Measurements from ENCODE around the gene ATP6V1G1. TPM values are rescaled to one million over a fixed set of nuclear protein-coding genes. Genes with fewer than 3 reads are reported as not detected.

ATP6V1G1 gene
- total and polyA plus RNA-seq, 2 donors (not counting 1 experiment from before 2014, with no cell fraction given) = 86.8 to 150 TPM

DNA sequence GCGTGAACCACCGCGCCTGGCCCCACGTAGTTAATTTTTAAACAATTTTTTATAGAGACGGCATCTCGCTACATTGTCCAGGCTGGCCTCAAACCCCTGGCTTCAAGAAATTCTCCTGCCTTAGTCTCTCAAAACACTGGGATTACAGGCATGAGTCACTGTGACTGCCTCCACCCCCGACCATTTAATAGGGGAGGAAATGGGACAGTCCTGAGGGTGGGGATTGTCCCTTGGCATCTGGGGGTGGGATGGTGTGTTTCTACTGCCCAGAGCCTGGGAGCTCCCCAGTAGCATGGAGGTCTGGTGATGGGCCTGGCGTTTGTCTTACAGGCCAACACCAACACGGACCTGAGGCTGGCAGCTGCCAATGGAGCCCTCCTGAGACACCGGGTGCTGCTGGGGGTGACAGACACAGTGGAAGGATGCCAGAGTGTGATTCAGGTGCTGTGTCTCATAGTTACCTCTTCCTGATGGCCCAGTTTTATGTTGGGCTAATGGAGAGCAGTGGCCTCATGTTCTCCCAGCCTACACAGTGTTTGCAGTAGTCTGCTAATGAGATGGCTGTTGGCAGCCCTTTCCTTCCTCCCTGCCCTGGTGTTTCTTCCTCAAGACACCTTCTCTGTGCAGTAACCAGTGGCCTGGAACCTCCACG, 46.0 kb downstream of the ATP6V1G1 start:
- Mint-ChIP-seq H3K27ac (no peak overlapping the region), H3K4me1 (no peaks in the 10 kb centered on the region), H3K9me3 (ENCODE audit: insufficient read depth) (no peaks in the 10 kb centered on the region), H3K4me3 (no peak overlapping the region), H3K27me3 (no peaks in the 10 kb centered on the region)
- 96% methylated on average over 4 of the region's 11 CpGs for WGBS (ENCODE audit: insufficient coverage)
- H3K4me1 ChIP-seq (ENCODE audit: control insufficient read depth in 2 of 2, insufficient read depth in 2 of 2, low read length in 2 of 2) = no peaks in the 10 kb centered on the region
- intact Hi-C loops (cut with micrococcal nuclease) = no loop called here
- H3K27ac ChIP-seq (ENCODE audit: low read length in 2 of 2) = no peak overlapping the region
- no peak overlapping the region for H2AFZ ChIP-seq (ENCODE audit: insufficient read depth, low read depth, low read length, poor library complexity, severe bottlenecking)
- H3K27me3 ChIP-seq (replicated peaks in 1 of 4; ENCODE audit: control extremely low read depth in 1 of 4, control insufficient read depth in 3 of 4, insufficient read depth in 4 of 4, low read length in 3 of 4) = no peaks in the 10 kb centered on the region
- H3K4me3 ChIP-seq (ENCODE audit: control extremely low read depth in 1 of 5, extremely low read depth in 1 of 5, insufficient read depth in 1 of 5, low read depth in 2 of 5, low read length in 4 of 5) = no peak overlapping the region
- ChIA-PET POLR2A (no interaction called here), CTCF (interaction anchor here (0.5 to 0.7 kb wide), 2 partner anchors 42 to 93 kb away, joined by 3 to 4 read pairs; no protein-coding TSS in a partner anchor)
- H3K36me3 ChIP-seq (replicated peaks in 1 of 2; ENCODE audit: control extremely low read depth in 1 of 2, control insufficient read depth in 1 of 2, extremely low read depth in 1 of 2, insufficient read depth in 2 of 2, low read length in 1 of 2) = peaks cover 22 to 90% of the 10 kb centered on the region in 2 experiments
- no peaks in the 10 kb centered on the region for H3K79me2 ChIP-seq (ENCODE audit: control insufficient read depth, insufficient read depth, low read length)
- ATAC-seq (ENCODE audit: low read depth) (no peak), DNase-seq (no peak)
- no peaks in the 10 kb centered on the region for H3K9me3 ChIP-seq (ENCODE audit: control extremely low read depth in 1 of 3, control insufficient read depth in 2 of 3, insufficient read depth in 1 of 3, low read length in 2 of 3)
- no peak overlapping the region for H3K4me2 ChIP-seq (replicated peaks; ENCODE audit: low read depth, low read length, poor library complexity, severe bottlenecking)
- H3K9ac ChIP-seq (ENCODE audit: low read length) = no peak overlapping the region
- TF ChIP-seq EZH2 (IDR thresholded peaks at IDR 0.05; ENCODE audit: borderline replicate concordance, insufficient read depth, low read depth, low read length, poor library complexity, severe bottlenecking) = no peak
- TF ChIP-seq, protein P1, sequence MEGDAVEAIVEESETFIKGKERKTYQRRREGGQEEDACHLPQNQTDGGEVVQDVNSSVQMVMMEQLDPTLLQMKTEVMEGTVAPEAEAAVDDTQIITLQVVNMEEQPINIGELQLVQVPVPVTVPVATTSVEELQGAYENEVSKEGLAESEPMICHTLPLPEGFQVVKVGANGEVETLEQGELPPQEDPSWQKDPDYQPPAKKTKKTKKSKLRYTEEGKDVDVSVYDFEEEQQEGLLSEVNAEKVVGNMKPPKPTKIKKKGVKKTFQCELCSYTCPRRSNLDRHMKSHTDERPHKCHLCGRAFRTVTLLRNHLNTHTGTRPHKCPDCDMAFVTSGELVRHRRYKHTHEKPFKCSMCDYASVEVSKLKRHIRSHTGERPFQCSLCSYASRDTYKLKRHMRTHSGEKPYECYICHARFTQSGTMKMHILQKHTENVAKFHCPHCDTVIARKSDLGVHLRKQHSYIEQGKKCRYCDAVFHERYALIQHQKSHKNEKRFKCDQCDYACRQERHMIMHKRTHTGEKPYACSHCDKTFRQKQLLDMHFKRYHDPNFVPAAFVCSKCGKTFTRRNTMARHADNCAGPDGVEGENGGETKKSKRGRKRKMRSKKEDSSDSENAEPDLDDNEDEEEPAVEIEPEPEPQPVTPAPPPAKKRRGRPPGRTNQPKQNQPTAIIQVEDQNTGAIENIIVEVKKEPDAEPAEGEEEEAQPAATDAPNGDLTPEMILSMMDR (IDR thresholded peaks at IDR 0.05) = no peak
- H4K20me1 ChIP-seq (ENCODE audit: control insufficient read depth, insufficient read depth, low read length, poor library complexity, severe bottlenecking) = no peaks in the 10 kb centered on the region

DNA sequence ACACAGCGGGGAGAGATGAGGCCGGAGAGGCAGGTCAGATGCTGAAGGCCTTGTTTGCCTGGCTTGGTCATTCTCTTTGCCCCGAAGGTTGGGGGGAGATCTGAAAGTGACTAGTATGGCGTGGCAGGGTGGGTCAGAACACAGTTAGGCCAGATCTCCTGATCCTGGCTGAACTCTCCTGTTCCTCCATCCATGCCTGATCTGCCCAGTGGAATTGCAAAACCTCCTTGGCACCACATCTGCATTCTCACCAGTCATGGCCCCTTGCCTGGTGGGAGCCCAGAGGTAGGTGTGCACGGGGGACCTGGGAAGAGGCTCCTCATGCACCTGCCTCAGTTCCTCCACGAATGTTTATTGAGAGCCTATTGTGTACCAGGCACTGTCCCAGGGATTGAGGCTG, 46.8 kb downstream of the ATP6V1G1 start:
- H3K9me3 Mint-ChIP-seq (ENCODE audit: insufficient read depth) = no peaks in the 10 kb centered on the region
- Histone ChIP-seq H3K4me1 (ENCODE audit: control insufficient read depth in 2 of 2, insufficient read depth in 2 of 2, low read length in 2 of 2) (no peaks in the 10 kb centered on the region), H3K79me2 (ENCODE audit: control insufficient read depth, insufficient read depth, low read length) (no peaks in the 10 kb centered on the region), H3K9me3 (ENCODE audit: control extremely low read depth in 1 of 3, control insufficient read depth in 2 of 3, insufficient read depth in 1 of 3, low read length in 2 of 3) (no peaks in the 10 kb centered on the region), H3K27ac (ENCODE audit: low read length in 2 of 2) (no peak overlapping the region), H3K9ac (ENCODE audit: low read length) (no peak overlapping the region), H3K27me3 (replicated peaks in 1 of 4; ENCODE audit: control extremely low read depth in 1 of 4, control insufficient read depth in 3 of 4, insufficient read depth in 4 of 4, low read length in 3 of 4) (no peaks in the 10 kb centered on the region), H3K4me2 (replicated peaks; ENCODE audit: low read depth, low read length, poor library complexity, severe bottlenecking) (no peak overlapping the region), H3K36me3 (replicated peaks in 1 of 2; ENCODE audit: control extremely low read depth in 1 of 2, control insufficient read depth in 1 of 2, extremely low read depth in 1 of 2, insufficient read depth in 2 of 2, low read length in 1 of 2) (peaks cover 19 to 90% of the 10 kb centered on the region in 2 experiments), H2AFZ (ENCODE audit: insufficient read depth, low read depth, low read length, poor library complexity, severe bottlenecking) (no peak overlapping the region), H4K20me1 (ENCODE audit: control insufficient read depth, insufficient read depth, low read length, poor library complexity, severe bottlenecking) (no peaks in the 10 kb centered on the region), H3K4me3 (ENCODE audit: control extremely low read depth in 1 of 5, extremely low read depth in 1 of 5, insufficient read depth in 1 of 5, low read depth in 2 of 5, low read length in 4 of 5) (no peak overlapping the region)
- H3K4me3 Mint-ChIP-seq = no peak overlapping the region
- DNase-seq (no peak), ATAC-seq (ENCODE audit: low read depth) (no peak)
- H3K4me1 Mint-ChIP-seq = no peaks in the 10 kb centered on the region
- TF ChIP-seq, protein P1 (IDR thresholded peaks at IDR 0.05) = no peak
- TF ChIP-seq EZH2 (IDR thresholded peaks at IDR 0.05; ENCODE audit: borderline replicate concordance, insufficient read depth, low read depth, low read length, poor library complexity, severe bottlenecking) = no peak
- WGBS (ENCODE audit: insufficient coverage) = 97% methylated on average over 6 of the region's 6 CpGs
- CTCF ChIA-PET = interaction anchor here (0.5 to 2.0 kb wide), 2 partner anchors 19 to 94 kb away, joined by 4 to 8 read pairs; no protein-coding TSS in a partner anchor
- POLR2A ChIA-PET = no interaction called here
- no peaks in the 10 kb centered on the region for H3K27me3 Mint-ChIP-seq
- no peak overlapping the region for H3K27ac Mint-ChIP-seq
- intact Hi-C loops (cut with micrococcal nuclease) = no loop called here

All from B cell (primary cell).